IPS-18c (cell line): ENCODE results near the gene ITPKB.
"Not testable (repeated sequence)": the region's sequence is repeated elsewhere in the genome, so short reads cannot be mapped to it uniquely, and the experiment has no call there.

ENCODE experiments used
- H3K4me3 ChIP-seq: 2 replicates; pipeline ENCODE4 v1.7.0; 2013; ENCODE audit warnings: low read depth, mild to moderate bottlenecking, low read length, moderate library complexity; ENCODE audit not compliant: insufficient read depth
- H3K9me3 ChIP-seq: one replicate; pipeline ENCODE4 v1.6.1; 2013; ENCODE audit warnings: mild to moderate bottlenecking, low read length, moderate library complexity; ENCODE audit not compliant: control insufficient read depth, insufficient read depth

ITPKB gene

DNA sequence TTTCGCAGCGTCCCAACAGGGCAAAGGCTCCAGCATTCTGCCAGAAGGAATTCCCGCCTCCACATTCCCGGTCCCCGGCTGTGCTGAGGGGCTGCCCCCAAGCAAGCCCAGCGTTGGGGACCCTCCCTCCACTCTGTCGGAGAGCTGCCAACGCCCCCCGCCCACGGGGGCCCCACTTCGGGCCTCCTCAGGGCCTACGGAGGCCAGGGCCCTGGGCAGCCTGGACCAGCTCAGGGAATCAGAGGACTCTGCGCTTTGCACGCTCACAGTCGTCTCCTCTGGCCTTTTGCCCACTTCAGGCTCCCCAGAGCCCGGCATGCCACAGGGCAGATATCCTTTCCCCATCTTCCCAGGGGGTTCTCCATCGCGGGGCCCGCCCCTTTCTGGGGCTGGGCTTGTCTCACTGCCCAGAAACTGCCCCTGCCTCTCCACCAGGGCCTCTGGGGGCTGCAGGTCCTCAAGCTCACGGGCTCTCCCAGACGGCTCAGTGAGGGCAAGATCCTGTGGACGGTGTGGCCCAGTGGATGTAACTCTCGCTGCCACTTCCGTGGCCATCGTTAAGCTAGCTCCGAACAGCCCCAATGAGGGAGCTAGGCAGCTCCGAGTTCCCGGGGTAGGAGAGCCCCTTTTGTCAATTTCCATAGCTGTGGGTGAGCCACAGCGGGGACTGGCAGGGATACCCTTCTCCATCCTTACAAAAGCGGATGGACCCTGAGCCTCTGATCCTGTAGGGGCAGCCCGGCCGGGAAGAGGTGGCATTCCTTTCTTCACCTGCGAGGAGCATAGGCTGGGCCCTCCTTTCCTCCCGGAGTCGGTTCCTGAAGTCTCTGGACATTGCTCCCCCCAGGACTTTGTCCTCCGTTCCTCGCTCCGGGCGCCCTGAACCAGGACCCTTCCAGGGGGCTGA is 2.8 kb downstream of the ITPKB start:
- Histone ChIP-seq H3K4me3 (peak overlapping the region; percentile 71), H3K9me3 (no peaks in the 10 kb centered on the region)

DNA sequence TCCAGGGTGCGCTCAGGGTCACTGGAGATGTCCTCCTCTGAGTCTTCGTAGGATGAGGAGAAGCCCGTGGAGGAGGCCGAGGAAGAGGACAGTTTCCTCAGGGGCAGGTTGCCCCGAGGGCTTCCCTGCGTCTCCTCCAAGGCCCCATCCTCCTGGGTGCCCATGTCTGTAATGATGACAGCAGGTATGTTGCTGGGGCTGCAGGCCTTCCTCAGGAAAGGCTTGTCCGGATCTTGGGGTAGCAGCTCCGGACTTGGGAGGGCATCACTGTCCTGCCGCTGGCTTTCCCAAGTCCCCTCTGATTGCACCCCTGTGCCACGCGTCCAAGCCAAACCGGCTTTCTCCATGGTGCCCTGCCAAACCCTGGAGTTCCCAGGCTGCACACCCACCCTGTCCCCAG is 3.5 kb downstream of the ITPKB start:
- H3K4me3 ChIP-seq, result 0 out of 2 replicates have a peak overlapping the region, but pooled peaks have one; percentile 6
- no peaks in the 10 kb centered on the region for H3K9me3 ChIP-seq

- Histone ChIP-seq H3K4me3 (no peak overlapping the region), H3K9me3 (no peaks in the 10 kb centered on the region)
Measured at GRCh38 chr1:226734611-226735153, 4.4 kb downstream of the ITPKB start.

GRCh38 chr1:226733876-226734275 is 5.2 kb downstream of the ITPKB start:
- no peak overlapping the region for H3K4me3 ChIP-seq
- H3K9me3 ChIP-seq, result no peaks in the 10 kb centered on the region

DNA sequence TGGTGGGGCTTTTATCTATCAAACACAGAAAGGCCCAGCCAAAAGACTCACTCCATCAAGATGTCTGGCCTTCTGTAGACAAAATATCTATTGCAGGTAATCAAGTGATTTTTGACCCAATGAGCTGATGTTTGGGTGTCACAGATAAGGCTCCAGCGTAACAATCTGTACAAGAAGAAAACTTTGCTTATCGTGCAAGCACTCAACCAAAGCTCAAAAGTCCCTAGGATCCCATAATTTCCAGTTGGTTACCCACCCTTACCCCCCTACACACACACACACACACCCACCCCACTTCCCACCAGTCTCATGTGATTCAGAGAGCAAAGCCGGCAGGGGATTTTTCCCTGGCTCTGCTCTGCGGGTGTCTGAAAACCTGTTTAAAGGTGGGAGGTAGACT is 5.8 kb downstream of the ITPKB start:
- Histone ChIP-seq H3K9me3 (no peaks in the 10 kb centered on the region), H3K4me3 (no peak overlapping the region)

DNA sequence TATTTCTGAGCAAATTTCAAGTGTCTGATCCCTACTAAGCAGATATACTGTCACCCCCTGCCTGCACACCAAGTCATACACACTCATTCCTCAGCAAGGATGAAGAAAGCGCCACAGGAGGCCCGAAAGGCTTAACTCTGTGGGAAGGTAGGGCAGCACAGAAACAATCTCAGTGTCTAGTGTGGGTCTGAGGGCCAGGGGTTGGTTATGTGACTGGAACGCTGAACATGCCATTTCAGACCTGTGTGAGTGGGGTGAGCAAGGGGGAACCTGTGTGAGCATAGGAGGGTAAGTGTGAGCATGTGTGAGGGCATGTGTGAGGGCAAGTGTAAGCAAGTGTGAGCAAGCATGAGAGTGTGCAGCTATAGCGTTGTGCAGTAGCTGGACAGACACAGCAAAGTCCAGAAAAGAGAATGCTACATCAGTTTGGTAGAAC is 6.2 kb downstream of the ITPKB start:
- Histone ChIP-seq H3K9me3 (no peaks in the 10 kb centered on the region), H3K4me3 (no peak overlapping the region)

DNA sequence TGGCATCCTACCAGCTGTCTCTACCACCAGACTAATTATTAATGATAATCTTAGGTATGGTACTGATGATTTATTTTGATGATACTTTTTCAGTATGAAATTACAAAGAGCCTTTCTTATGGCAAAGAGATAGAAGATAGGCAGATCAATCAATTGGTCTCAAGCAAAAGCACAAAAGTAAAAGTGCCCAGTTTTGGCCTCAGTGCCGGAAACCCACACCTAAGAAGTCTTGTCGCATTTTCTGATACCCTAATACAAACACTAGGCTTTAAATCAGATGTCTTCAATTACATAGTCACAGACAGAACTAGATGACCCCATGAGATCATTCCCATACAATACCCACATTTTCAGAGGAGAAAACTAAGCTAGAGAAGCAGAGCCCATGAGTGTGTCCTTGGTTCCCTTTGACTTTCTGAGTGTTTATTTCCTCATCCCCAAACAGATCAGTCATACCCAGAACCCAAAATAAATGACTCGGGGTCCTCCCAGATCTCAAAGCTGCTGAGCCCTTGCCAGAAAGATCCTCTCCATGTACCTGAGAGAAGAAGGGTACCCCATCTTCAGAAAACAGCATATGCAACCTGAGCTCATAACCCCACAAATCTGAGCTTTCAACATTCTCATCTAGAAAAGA is 7.7 kb downstream of the ITPKB start:
- H3K9me3 ChIP-seq, result no peaks in the 10 kb centered on the region
- H3K4me3 ChIP-seq, result no peak overlapping the region

DNA sequence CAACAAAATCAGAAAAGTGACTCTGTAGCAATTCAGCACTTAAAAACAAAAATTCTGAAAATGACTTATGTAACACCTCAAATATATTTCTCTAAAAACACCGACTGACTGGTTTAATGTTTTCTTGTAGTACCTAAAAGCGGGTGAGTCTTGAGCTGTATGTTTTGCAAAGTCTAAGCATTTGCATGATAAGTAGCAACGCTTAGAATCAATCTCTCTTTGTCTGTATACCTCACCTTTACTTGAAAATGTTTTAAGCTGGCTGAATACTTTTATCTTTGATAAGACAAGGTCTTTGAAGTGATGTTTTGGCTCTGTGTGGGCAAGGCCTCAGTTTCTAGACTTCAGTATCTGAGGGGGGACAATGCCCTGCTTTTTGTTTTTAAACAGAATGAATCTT is 8.2 kb downstream of the ITPKB start:
- Histone ChIP-seq H3K4me3 (no peak overlapping the region), H3K9me3 (no peaks in the 10 kb centered on the region)

DNA sequence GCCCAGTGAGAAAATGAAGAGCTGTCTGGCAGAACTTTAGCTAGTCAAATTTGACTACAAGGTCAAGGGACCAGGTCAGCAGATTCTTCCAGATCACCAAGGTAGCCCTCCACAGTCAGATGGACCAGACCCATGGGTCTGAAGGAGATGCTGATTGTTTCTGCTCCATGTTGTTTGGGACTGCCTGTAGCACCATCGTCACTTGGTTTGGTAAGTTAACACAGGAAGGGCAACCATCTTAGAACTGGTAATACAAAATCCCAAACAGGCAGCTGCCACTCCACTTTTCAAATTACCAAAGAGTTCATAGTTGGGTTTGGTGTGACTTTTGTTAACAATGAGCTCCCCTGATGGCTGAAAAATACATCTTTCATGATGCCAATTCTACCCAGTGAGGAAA is 9.0 kb downstream of the ITPKB start:
- no peak overlapping the region for H3K4me3 ChIP-seq
- H3K9me3 ChIP-seq, result no peaks in the 10 kb centered on the region

GRCh38 chr1:226728448-226728847 is 10.6 kb downstream of the ITPKB start:
- H3K4me3 ChIP-seq, result no peak overlapping the region
- H3K9me3 ChIP-seq, result no peaks in the 10 kb centered on the region

DNA sequence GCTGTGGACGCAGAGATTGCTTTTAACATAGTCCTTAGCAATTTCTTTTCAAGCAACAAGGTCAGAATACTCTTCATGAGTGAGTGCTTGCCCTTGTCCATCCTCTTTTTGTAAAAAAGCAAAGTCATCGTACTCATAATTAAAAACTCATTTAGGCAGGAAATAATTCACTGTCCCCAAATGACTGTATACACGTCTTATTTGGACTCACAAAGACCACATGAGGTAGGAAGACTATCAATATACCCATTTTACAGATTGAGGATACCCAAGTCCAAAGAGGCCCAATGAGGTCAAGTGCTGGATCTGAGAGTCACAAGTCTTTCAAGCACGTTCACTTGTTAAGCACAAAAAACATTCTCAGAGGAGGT is 13.2 kb downstream of the ITPKB start:
- H3K9me3 ChIP-seq, result peaks cover 2% of the 10 kb centered on the region
- H3K4me3 ChIP-seq, result no peak overlapping the region

DNA sequence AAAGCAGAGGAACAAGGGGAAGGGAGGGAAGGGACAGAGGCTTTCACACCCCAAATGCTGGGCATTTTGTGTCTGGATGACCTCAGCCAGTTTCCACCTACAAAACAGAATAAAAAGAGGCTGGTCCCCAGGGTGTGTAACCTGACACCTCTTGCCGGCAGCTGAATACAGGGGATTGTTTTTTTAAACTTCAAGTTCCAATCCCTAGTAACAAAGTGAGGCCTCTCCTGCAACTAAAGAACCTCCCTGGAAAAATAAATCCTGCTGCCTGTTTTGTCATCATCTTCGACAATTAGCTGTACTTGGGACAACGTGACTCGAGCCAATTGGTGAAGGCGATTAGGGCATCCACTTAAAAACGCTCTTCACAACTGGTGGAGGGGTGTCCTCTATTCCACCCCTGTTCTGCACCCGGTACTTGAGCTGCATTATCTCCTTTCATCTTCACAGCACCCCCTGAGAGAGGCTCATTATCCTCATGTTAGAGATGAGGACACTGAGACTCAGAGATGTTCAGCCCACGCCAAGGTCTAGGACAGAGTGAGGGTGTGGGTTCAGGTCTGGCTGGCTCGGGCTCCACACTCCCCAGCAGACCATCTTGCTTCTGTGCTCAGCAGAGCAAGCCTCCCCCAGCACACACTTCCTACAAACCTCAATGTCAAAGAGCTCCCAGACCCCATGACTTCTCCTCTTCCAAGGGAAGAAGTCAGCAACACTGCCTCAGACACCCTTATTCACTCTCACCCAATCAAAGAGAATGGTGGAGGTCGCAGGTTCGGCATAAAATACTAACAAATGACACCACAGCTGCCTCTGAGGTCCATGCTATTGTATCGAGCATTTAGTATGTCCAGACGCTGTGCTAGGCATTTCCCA is 15.2 kb downstream of the ITPKB start:
- Histone ChIP-seq H3K9me3 (peaks cover 2% of the 10 kb centered on the region), H3K4me3 (no peak overlapping the region)

DNA sequence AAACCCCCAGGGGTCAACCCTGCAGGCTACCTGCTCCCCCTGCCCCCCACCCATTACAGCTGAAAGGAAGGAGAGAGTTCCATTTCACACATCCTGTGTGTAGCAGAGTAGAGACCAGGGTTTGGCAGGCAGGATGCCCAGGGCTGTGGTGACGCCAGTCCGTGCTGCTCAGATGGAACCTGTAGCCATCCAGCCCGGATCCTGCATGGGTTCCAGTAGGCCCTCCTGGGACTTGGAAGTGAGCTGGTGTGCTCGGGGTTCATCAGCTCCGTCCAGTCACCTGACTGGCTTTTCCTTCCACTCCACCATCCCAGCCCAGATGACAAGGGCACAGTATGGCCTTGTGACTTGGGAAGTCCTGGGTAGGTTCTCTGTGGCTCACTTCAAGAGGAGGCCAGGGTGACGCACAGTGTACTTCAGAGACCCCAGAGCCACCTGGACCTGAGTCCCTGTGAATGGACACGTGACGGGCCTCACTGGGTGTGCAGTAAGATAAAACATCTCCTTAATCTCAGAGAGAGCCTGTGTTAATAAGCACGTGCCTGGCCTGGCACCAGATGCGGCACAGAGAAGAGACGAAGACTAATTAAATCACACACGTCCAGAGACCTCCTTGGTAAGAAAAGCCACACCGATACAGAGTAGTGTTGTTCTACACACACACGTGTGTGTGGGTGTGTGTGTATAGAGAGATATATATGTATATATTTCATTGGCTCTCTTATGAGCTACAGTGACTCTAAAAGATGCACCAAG is 16.0 kb downstream of the ITPKB start:
- Histone ChIP-seq H3K4me3 (no peak overlapping the region), H3K9me3 (peaks cover 2% of the 10 kb centered on the region)

DNA sequence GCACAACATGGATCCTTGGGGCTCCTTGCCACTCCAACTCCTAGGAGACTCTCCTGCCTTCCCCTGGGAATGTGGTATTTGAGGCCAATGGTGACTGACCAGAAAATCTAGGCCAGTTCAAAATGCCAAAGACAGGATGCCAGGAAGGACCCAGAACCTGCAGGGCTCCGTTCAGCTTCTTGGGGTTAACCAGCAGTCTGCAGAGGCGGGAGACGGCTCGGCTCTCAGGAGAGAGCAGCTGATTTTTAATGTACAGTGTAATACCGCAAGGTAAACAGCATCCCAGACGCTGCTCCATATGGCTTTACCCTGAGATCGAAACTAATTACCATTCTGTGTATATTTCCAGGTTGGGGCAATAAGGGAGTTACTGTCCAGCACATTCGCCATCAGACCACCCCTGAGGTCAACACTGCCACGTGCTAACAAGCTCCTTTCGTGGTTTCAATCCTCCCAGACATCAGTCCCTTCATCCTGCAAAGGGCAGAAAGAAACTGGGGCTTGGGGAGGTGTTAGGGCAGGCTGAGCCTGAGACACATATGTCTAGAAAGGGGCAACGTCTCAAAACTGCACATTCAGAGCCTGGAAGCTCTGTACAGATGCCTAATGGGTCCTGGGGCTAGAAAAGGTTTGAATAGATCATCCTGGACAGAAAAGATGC is 16.7 kb downstream of the ITPKB start:
- Histone ChIP-seq H3K9me3 (peaks cover 2% of the 10 kb centered on the region), H3K4me3 (no peak overlapping the region)

DNA sequence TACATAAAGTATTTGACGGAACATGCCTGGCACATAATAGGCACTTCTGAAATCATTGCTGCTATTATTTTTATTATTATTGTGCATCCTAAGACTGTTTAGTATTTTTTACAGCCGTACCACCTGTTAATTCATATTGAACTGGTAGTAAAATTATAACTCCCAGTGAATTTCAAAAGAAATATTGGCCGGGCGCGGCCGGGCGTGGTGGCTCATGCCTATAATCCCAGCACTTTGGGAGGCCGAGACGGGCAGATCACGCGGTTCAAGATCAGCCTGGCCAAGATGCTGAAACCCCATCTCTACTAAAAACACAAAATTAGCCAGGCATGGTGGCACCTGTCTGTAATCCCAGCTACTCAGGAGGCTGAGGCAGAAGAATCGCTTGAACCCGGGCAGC is 18.5 kb downstream of the ITPKB start:
- H3K9me3 ChIP-seq, H3K4me3 ChIP-seq: not testable (repeated sequence)

GRCh38 chr1:226719596-226720387 is 19.3 kb downstream of the ITPKB start:
- peaks cover 2% of the 10 kb centered on the region for H3K9me3 ChIP-seq
- H3K4me3 ChIP-seq, result no peak overlapping the region
